ENCODE measurements around the gene PLCB3. TPM values are rescaled to one million over a fixed set of nuclear protein-coding genes. Genes with fewer than 3 reads are reported as not detected.
A peak's percentile ranks its signal among the peaks of the same experiment; 100 is the strongest.

The PLCB3 gene
- 10 to 100 TPM; 13.7 to 17.7 (median 15.8) TPM for polyA plus RNA-seq (ENCODE audit: insufficient read length in 3 of 3)
- long read RNA-seq, donor 1, partial matches to known transcripts = 16 of 16 reads
- long read RNA-seq, donor 1, other reads (novel, unspliced or antisense) = 0 of 16 reads
- long read RNA-seq, donor 2 = 0 reads
- long read RNA-seq, donor 3 = 0 reads
- long read RNA-seq, donor 4, full-length matches to known transcripts = 2 of 2 reads
- long read RNA-seq, donor 4, partial matches to known transcripts = 0 of 2 reads
- long read RNA-seq, donor 4, other reads (novel, unspliced or antisense) = 0 of 2 reads
- long read RNA-seq, donor 5 = 0 reads
- long read RNA-seq, donor 6 = 0 reads
- long read RNA-seq, donor 7, partial matches to known transcripts = 0 of 1 reads
- long read RNA-seq, donor 7, other reads (novel, unspliced or antisense) = 0 of 1 reads
- long read RNA-seq, donor 8 = 0 reads
- long read RNA-seq, donor 9, full-length matches to known transcripts = 1 of 16 reads
- long read RNA-seq, donor 9, partial matches to known transcripts = 15 of 16 reads
- long read RNA-seq, donor 9, other reads (novel, unspliced or antisense) = 0 of 16 reads
- long read RNA-seq, donor 10 = 0 reads
- long read RNA-seq, donor 11, partial matches to known transcripts = 11 of 11 reads
- long read RNA-seq, donor 11, other reads (novel, unspliced or antisense) = 0 of 11 reads
- long read RNA-seq, donor 12, full-length matches to known transcripts = 3 of 3 reads
- long read RNA-seq, donor 12, partial matches to known transcripts = 0 of 3 reads
- long read RNA-seq, donor 12, other reads (novel, unspliced or antisense) = 0 of 3 reads
- long read RNA-seq, donor 13, partial matches to known transcripts = 45 of 70 reads
- long read RNA-seq, donor 13, other reads (novel, unspliced or antisense) = 25 of 70 reads
- long read RNA-seq, donor 14 = 0 reads
- long read RNA-seq, donor 15, full-length matches to known transcripts = 3 of 26 reads
- long read RNA-seq, donor 15, partial matches to known transcripts = 23 of 26 reads
- long read RNA-seq, donor 15, other reads (novel, unspliced or antisense) = 0 of 26 reads
- long read RNA-seq, donor 16 = 0 reads

DNA sequence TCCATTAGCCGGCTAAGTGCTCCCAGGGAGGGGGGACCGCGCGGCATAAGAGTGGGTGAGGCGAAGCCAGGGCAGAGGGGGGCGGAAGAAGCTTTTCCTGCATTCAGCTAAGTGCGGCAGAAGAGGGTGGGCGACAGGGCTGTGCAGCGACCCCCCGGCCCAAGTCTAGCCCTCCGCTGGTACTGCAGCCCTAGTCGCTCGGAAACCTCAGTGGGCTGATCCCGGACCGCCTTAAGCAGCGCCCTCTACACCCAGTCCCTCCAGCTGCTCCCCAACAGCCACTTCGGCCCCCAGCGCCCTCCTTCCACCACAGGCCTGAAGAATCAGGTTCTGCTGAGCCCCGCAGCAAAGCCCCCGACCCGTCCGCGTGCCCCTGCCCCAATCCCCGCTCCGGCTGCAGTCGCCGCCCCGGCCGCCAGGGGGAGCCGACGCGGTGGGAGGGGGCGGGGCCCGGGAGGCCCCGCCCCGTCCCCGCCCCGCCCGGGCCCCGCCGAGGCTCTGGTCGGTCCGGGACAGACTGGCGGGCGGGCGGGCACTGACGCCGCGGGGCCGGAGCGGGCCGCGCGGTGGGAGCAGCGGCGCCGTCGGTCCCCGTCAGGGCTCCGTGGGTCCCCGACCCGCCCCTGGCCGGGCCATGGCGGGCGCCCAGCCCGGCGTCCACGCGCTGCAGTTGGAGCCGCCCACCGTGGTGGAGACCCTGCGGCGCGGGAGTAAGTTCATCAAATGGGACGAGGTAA lies at the start of gene PLCB3:
TSS of gene PLCB3 (plus strand) at position 515 of the 737 bp plus-strand sequence. CDS start at position 635, 120 bp downstream.
- DNase-seq = peak; percentile 29

DNA sequence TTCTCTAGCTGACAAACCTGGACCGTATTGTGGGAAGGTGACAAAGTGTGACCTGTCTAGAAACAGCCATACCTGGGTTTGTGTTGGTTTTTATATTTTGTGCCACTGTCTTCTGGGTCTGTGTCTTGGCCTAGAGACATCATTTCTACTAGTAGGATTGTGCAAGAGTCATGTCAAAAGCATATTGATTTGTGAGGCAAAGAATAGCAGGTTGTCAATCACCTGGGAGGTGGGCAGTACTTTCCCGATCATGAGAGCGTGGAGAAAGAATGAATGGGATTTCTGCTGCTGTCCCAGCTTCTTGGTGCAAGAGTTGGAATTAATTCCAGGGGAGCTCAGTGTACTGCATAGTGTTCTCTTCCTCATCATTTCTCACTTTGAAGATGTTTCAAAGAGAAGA lies 49.8 kb upstream of the PLCB3 start:
- no peak for DNase-seq

DNA sequence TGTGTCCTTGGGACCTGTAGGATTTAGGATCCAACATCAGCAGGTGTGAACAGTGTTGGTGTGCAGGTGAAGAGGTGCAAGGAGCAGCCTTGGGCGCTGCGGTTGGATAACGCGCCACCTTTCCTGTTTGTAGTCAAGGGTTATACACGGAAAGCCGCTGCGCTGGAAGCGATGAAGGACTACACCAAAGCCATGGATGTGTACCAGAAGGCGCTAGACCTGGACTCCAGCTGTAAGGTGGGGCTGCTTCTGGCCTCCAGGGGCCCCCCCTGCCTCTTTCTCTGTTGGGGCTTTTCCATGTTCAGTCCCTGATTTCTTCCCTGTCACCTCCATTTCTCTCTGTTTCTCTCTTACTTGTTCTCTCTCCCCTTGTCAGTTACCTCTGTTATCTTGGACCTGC lies 48.3 kb upstream of the PLCB3 start:
- no peak for DNase-seq

DNA sequence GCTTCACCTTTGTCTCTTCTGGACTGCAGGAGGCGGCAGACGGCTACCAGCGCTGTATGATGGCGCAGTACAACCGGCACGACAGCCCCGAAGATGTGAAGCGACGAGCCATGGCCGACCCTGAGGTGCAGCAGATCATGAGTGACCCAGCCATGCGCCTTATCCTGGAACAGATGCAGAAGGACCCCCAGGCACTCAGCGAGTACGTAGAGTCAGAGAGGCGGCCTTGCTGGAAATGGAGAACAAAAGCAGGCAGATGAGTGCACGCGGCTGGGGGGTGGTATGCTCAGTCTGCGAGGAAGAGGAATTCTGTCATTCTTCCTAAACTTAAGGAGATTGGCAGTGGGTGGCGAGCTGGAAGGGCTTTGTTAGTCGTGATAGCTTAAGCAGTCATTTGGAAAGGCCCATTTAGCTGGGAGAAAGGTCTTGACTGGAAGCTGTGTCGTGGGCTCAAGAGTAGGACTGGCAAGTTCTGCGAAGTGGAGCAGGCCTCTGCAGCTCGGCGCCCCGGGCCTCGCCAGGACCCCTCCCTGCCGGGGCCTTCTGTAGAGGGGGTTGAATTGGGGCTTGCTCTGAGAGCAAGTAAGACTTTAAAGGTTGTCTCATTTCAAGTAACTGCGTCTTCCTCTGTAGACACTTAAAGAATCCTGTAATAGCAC lies 47.8 kb upstream of the PLCB3 start:
- no peak for DNase-seq

DNA sequence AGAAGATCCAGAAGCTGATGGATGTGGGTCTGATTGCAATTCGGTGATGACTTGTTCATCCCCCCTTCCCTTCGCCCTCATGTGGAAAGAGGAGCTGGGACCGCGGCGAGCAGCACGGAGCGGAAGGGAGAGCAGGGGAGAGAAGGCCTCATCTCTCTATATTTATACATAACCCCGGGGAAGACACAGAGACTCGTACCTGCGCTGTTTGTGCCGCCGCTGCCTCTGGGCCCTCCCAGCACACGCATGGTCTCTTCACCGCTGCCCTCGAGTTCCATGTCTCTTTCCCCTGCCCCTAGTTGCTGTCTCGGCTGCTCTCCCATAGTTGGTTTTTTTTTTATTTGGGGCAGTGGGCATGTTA lies 47.3 kb upstream of the PLCB3 start:
- DNase-seq = no peak

DNA sequence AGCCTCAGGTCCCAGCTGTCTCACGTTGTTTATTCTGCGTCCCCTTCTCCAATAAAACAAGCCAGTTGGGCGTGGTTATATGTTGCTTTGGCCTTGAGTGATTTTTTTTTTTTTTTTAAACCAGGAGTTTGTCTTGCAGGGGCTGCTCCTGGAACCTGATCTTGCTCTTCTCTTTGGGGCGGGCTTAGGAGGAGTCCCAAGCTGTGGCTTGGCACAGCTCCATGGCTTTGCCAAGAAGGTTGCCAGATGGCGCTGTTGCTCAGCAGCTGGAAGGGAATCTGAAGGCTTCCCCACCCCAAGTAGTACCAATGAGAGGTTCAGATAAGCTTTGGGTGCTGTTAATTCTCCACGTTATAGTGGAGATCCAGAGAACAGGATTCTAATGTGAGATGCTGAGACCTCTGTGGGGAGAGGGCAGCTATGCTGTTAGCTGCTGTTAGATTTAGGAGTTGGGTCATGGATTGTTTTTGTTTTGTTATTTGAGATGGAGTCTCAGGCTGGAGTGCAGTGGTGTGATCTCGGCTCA lies 46.8 kb upstream of the PLCB3 start:
- DNase-seq = peak; percentile 90

DNA sequence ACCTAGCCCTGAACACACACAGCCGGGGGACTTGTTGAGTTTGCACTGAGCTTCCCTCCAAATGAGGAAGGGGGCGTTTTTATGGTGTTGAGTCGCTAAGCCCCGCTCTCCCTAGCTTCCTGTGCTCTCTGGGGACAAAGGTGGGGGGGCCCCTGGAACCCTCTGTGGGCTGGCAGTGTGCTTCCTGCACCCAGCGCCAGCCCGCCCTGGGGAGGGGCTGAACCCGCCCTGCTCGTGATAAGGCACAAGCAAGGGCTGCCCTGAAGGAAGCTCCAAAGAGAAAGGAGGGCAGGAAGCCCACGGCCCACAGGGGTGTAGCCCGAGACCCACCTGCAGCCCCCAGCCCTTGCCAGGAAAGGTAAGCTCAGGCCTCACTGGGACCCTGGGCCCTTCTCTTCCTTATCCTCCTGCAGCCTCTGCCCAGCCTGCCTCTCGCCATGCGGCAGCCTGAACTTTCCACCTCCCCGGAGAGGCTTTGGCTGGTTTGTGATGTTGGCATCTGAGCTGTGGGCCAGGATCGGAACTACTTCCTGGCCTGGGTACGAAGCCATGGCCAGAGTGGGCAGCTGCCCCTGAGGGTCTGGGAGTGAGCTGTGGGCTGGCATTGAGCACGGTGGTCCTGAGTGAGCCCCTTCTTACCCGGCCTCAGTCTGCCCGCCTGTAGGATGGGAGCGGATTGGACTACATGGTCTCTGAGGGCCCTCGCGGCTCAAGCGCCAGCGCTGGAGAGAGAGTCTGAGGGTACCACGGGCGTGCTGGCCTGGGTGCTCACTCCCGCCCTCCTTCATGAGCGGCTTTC lies 44.7 kb upstream of the PLCB3 start, which contains the start of gene FERMT3:
TSS of gene FERMT3 (plus strand) at position 265 of the 799 bp plus-strand sequence. CDS start 644 bp downstream, outside the sequence.
- DNase-seq = no peak

DNA sequence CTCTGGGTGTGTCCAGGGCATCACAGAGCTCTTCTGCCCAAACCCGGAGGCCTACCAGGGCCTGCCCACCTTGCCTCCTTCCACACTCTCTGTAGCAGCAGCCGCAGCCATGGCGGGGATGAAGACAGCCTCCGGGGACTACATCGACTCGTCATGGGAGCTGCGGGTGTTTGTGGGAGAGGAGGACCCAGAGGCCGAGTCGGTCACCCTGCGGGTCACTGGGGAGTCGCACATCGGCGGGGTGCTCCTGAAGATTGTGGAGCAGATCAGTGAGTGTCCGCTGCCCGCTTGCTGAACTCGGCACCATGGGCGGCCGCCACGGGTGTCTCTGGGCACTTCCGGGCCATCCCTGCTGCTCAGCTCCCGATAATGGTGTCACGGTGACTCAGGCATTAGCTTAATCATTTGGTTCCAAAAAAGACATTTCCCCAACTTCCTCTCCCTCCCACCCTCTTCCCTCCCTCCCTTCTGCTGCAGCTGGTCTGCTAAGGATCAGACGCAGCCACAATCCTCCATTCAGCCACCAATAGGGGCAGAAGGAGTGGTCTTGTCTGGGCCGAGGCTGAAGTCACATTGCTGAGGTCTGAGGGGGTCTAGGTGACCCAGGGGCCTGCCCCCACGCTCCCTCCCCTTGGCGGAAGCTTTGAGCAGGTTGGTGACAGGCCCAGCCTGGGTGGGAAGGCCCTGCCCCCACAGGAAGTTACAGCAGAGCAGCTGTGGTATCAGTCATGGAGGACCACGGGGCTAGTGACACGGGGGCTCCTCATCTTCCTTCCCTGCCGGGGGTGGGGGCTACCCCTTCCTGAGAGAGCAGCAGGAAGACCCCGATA lies 43.9 kb upstream of the PLCB3 start:
- peak; percentile 40 for DNase-seq

DNA sequence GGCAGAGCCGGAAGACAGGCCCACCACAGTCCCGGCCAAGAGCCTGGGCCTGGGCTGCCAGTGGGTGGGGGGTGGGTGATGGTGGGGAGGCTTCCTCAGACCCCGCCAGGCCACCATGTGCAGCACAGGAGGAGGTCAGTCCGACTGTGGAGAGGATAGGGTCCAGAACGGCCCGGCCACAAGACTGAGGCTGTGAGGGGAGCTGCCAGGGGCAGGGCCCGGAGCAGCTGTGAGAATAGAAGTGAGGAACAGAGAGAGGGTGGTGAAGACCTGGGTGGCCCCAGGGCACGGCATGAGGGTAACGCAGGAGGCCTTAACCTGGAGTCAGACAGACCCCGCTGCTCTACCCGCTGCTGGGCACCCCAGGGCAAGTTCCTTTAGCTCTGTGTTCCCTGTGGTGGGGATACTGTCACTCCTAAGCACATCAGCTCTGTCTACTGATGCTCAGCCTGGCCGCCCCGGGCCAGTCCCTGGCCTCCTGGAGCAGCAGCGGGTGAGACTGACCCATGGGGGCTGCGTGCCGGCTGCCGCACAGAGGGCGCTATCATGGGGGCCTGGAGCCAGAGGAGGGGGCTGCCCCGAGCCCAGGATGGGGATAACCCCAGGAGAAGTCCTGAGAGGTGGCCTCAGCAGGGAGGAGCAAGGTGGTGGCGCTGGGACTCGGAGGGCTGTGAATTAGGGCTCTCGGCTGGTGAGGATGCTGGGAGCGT lies 43.1 kb upstream of the PLCB3 start:
- DNase-seq = no peak

DNA sequence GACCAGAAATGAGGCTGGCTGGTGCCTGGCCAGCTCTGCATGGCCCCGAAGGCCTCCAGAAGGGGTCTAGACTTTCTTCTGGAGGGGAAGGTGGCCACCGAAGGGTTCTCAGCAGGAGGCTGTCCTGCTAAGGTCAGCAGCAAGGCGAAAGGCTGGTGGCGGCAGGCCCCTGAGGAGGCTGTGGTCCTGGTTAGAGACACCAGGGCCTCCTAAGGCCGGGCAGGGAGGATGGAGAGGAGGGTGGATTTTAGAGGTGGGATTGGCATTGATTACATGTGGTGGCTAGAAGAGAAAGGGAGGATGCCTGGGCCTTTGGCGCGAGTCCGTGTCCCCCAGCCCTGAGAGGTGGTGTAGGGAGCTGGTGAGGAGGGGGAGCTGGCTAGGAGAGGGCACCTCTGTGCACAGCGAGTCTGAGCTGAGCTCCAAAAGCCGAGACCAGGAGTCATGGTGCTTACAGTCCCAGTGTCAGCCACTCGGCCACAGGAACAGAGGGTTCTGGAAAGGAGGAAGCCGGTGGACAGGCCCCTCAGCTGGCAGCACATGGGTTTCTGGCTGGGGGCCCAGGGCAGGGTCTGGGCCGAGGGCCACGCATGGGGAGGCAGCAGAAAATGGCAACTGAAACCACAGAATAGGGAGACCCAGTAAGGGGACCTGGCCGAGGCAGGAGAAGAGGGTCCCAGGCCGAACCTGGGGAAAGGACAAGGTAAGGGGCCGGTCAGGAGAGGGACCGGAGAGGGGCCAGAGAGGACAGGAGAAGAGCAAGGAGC lies 42.4 kb upstream of the PLCB3 start:
- DNase-seq = no peak

DNA sequence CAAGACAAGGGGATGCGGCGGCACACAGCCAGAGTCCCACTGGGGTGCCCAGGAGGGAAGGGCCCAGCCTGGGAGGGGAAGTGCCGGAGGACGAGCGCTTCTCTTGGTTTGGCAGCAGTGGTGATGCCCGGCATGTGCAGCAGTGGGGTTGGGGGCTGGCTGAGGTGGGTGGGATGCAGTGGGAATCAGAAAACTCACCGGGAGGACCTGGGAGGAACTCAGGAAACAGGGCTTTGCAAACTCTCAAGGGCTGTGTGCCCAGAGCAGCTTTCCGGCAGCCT lies 41.8 kb upstream of the PLCB3 start:
- no peak for DNase-seq

DNA sequence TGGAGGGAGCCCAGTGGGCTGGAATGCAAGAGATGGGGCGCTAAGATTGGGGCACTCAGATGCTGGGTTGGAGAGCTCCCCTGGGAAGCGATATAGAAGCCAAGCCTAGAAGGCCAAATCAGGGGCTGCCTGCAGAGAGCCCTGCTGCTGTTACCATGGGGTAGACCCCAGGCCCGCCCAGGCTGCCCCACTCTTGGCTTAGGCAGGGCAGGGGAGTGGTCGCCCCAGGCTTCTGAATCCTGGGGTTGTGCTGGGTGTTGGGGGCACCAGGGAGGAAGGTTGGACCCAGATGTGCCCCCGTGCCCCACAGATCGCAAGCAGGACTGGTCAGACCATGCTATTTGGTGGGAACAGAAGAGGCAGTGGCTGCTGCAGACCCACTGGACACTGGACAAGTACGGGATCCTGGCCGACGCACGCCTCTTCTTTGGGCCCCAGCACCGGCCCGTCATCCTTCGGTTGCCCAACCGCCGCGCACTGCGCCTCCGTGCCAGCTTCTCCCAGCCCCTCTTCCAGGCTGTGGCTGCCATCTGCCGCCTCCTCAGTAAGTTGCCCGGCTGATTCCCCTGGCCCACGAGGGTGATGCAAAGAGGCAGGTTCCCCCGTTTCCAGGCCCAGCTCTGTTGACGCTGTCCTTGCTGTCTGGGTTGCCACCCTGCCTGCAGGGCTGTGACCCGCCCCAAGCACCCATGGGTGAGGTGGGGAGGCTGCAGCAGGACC lies 40.9 kb upstream of the PLCB3 start:
- no peak for DNase-seq

DNA sequence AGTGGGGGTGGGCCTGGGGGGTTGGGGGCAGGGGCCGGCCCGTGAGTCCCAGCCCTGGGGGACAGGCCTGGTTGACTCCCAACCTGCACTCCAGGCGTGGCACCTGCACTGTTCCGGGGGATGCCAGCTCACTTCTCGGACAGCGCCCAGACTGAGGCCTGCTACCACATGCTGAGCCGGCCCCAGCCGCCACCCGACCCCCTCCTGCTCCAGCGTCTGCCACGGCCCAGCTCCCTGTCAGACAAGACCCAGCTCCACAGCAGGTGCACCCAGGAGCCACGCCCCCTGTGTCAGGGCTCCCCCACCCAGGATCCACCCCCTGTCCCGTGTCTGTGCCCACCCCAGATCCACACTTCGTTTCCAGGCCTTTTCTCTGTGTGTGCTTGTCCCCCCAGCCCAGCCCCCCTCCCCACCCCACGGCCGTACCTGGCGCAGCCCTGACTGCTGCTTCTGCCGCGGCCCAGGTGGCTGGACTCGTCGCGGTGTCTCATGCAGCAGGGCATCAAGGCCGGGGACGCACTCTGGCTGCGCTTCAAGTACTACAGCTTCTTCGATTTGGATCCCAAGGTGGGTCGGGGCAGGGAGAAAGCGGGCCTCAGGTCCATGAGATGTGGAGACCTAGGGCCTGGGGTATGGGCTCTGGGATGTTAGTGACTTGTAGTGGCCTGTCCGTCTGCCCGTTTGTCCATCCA lies 40.0 kb upstream of the PLCB3 start:
- no peak for DNase-seq

DNA sequence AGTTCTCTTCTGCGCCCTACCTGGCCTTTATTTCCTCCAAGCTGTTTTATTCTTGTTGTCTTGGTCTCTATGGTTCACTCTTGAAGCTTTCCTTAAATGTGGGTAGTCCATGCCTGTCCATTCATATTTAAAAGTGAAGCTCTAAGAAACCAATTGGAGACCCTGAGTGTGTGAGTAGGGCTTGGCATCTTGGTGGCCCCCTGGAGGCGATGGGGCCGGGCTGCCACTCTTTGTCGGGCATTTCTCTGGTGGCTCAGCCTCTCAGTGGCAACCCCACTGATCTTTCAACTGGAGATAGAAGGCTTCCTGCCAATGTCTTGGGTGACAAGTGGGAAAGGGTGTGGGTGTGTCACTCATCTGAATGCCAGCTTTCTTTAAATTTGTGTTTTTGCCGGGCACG lies 34.5 kb upstream of the PLCB3 start:
- no peak for DNase-seq

DNA sequence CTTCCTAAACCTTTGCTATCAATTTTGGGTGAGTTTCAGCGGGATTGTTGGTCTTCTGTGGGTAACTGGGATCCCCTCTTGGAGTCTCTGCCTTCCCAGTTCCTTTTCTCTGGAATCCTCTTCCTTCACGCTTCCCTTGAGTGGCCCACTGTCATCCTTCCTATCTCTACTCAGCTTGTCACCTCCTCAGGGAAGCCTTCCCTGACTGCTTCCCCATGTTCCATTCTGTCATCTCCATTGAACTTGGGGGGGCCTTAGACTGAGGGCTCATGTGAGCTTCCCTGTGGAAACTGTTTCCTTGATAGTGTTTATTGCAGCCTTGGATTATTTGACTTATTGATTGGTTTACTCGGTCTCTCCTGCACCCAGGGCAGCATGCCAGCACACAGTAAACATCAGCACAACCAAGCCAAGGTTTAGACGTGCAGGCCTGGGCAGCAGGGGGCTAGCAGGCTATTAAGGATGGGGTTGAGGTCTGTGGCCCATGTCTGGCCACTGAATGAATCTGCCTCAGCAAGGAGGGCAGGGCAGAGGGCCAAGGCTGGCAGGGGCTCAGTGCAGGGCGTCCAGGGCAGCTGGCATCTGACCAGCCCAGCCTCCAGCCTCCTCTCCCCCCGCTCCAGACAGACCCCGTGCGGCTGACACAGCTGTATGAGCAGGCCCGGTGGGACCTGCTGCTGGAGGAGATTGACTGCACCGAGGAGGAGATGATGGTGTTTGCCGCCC lies 32.5 kb upstream of the PLCB3 start:
- no peak for DNase-seq

DNA sequence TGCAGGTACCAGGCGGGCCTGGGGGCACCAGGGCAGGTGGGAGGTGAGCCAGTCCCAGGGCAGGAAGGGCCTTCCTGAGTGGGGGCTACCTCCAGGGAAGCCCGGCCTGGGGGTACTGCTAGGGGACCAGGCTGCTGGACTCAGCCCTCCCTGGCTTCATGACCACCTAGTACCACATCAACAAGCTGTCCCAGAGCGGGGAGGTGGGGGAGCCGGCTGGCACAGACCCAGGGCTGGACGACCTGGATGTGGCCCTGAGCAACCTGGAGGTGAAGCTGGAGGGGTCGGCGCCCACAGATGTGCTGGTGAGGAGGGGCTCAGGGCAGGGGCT lies 32.0 kb upstream of the PLCB3 start:
- DNase-seq = no peak
